22Rv1 (cell line): ENCODE data around the gene REG3G.

Experiments used
- CTCF ChIP-seq: fragments of 450-650 bp; IDR thresholded peaks from 2 replicates; pipeline ENCODE4 v1.5.1; 2017; ENCODE audit warnings: mild to moderate bottlenecking
- ZFX ChIP-seq: fragments of 450-650 bp; IDR thresholded peaks from 2 replicates; pipeline ENCODE4 v1.6.1; 2017; ENCODE audit warnings: antibody characterized with exemption, borderline replicate concordance

GRCh38 chr2:79004680-79005079 lies 20.8 kb upstream of the REG3G start:
- no peak for TF ChIP-seq CTCF
- TF ChIP-seq ZFX, result no peak
